GM18511 (cell line): ENCODE measurements around the gene TMTC1.
"Not testable (repeated sequence)": the region's sequence is repeated elsewhere in the genome, so short reads cannot be mapped to it uniquely, and the experiment has no call there.

Experiments
- ATAC-seq: cut with Tn5 transposase; IDR thresholded peaks from one replicate; pipeline ENCODE4 v1.9.1; 2021; ENCODE audit warnings: mild to moderate bottlenecking, moderate library complexity; ENCODE audit not compliant: unreplicated experiment

TMTC1 gene

GRCh38 chr12:29674463-29674862 lies 109.3 kb downstream of the TMTC1 start:
- no peak for ATAC-seq

- no peak for ATAC-seq
These were observed 110.4 kb downstream of the TMTC1 start for GRCh38 chr12:29673346-29673745.

- no peak for ATAC-seq
These were observed 111.2 kb downstream of the TMTC1 start for GRCh38 chr12:29672580-29672979.

- no peak for ATAC-seq
These were observed 112.0 kb downstream of the TMTC1 start for GRCh38 chr12:29671742-29672141.

- ATAC-seq: no peak
These were observed 116.7 kb downstream of the TMTC1 start for GRCh38 chr12:29667011-29667410.

GRCh38 chr12:29665107-29665506 lies 118.6 kb downstream of the TMTC1 start:
- no peak for ATAC-seq

GRCh38 chr12:29662734-29663323 lies 120.9 kb downstream of the TMTC1 start:
- no peak for ATAC-seq

- no peak for ATAC-seq
These were observed 122.9 kb downstream of the TMTC1 start for GRCh38 chr12:29660847-29661246.

GRCh38 chr12:29656762-29657538 lies 126.8 kb downstream of the TMTC1 start:
- no peak for ATAC-seq

GRCh38 chr12:29655861-29656260 lies 127.9 kb downstream of the TMTC1 start:
- no peak for ATAC-seq

GRCh38 chr12:29653286-29653685 lies 130.5 kb downstream of the TMTC1 start:
- ATAC-seq: no peak

GRCh38 chr12:29650371-29650770 lies 133.4 kb downstream of the TMTC1 start:
- no peak for ATAC-seq

- ATAC-seq: no peak
These were observed 134.0 kb downstream of the TMTC1 start for GRCh38 chr12:29649722-29650121.

GRCh38 chr12:29644536-29645162 lies 139.1 kb downstream of the TMTC1 start:
- ATAC-seq: no peak

- ATAC-seq: no peak
These were observed 143.0 kb downstream of the TMTC1 start for GRCh38 chr12:29640589-29641345.

GRCh38 chr12:29639893-29640495 lies 143.7 kb downstream of the TMTC1 start:
- ATAC-seq: no peak

GRCh38 chr12:29638528-29638927 lies 145.2 kb downstream of the TMTC1 start:
- ATAC-seq: no peak

GRCh38 chr12:29634057-29634456 lies 149.7 kb downstream of the TMTC1 start:
- ATAC-seq: no peak

GRCh38 chr12:29630164-29630563 lies 153.6 kb downstream of the TMTC1 start:
- not testable (repeated sequence) for ATAC-seq

- no peak for ATAC-seq
These were observed 156.5 kb downstream of the TMTC1 start for GRCh38 chr12:29627221-29627620.

GRCh38 chr12:29625359-29625953 lies 158.3 kb downstream of the TMTC1 start:
- no peak for ATAC-seq
